ENCODE data around the gene ANO2. TPM values are rescaled to one million over a fixed set of nuclear protein-coding genes. Genes with fewer than 3 reads are reported as not detected.

The ANO2 gene
- total RNA-seq, 2 experiments from 2014 or later: not detected

- no peak overlapping the region for H3K4me3 Mint-ChIP-seq
- DNase-seq (no peak), ATAC-seq (no peak)
- ChIA-PET CTCF (no interaction called here), POLR2A (no interaction called here)
- no peaks in the 10 kb centered on the region for H3K4me1 Mint-ChIP-seq
- H3K27me3 Mint-ChIP-seq: peaks cover 7% of the 10 kb centered on the region
- no peaks in the 10 kb centered on the region for H3K36me3 Mint-ChIP-seq (ENCODE audit: low read depth)
- H3K27ac Mint-ChIP-seq: no peak overlapping the region
- intact Hi-C loops (cut with DNase I, micrococcal nuclease): no loop called here
- H3K9me3 Mint-ChIP-seq (ENCODE audit: low read depth): no peaks in the 10 kb centered on the region
These were observed 321.6 kb downstream of the ANO2 start for GRCh38 chr12:5623411-5623810.

GRCh38 chr12:5622280-5622679 lies 322.8 kb downstream of the ANO2 start:
- H3K27me3 Mint-ChIP-seq: peaks cover 6% of the 10 kb centered on the region
- intact Hi-C loops (cut with DNase I, micrococcal nuclease): no loop called here
- POLR2A ChIA-PET: no interaction called here
- no peaks in the 10 kb centered on the region for H3K36me3 Mint-ChIP-seq (ENCODE audit: low read depth)
- CTCF ChIA-PET: no interaction called here
- no peaks in the 10 kb centered on the region for H3K9me3 Mint-ChIP-seq (ENCODE audit: low read depth)
- ATAC-seq: no peak
- no peaks in the 10 kb centered on the region for H3K4me1 Mint-ChIP-seq
- no peak for DNase-seq
- no peak overlapping the region for H3K4me3 Mint-ChIP-seq
- no peak overlapping the region for H3K27ac Mint-ChIP-seq

- Mint-ChIP-seq H3K27me3 (peaks cover 6% of the 10 kb centered on the region), H3K4me3 (no peak overlapping the region), H3K36me3 (ENCODE audit: low read depth) (no peaks in the 10 kb centered on the region), H3K4me1 (no peaks in the 10 kb centered on the region), H3K27ac (no peak overlapping the region), H3K9me3 (ENCODE audit: low read depth) (no peaks in the 10 kb centered on the region)
- DNase-seq (no peak), ATAC-seq (no peak)
- ChIA-PET CTCF (interaction anchor here (0.6 kb wide), 1 partner anchor 1017 kb away, joined by 3 read pairs; no protein-coding TSS in a partner anchor), POLR2A (no interaction called here)
- intact Hi-C loops (cut with DNase I, micrococcal nuclease): no loop called here
These were observed 323.7 kb downstream of the ANO2 start for GRCh38 chr12:5621329-5621728.

- no peaks in the 10 kb centered on the region for H3K4me1 Mint-ChIP-seq
- peaks cover 6% of the 10 kb centered on the region for H3K27me3 Mint-ChIP-seq
- no peaks in the 10 kb centered on the region for H3K36me3 Mint-ChIP-seq (ENCODE audit: low read depth)
- H3K4me3 Mint-ChIP-seq: no peak overlapping the region
- intact Hi-C loops (cut with DNase I, micrococcal nuclease): no loop called here
- ATAC-seq (no peak), DNase-seq (no peak)
- ChIA-PET CTCF (interaction anchor here (0.6 kb wide), 1 partner anchor 1016 kb away, joined by 3 read pairs; no protein-coding TSS in a partner anchor), POLR2A (no interaction called here)
- H3K9me3 Mint-ChIP-seq (ENCODE audit: low read depth): no peaks in the 10 kb centered on the region
- no peak overlapping the region for H3K27ac Mint-ChIP-seq
These were observed 324.2 kb downstream of the ANO2 start for GRCh38 chr12:5620896-5621295.

- Mint-ChIP-seq H3K27me3 (peaks cover 3% of the 10 kb centered on the region), H3K36me3 (ENCODE audit: low read depth) (no peaks in the 10 kb centered on the region), H3K4me3 (no peak overlapping the region), H3K27ac (no peak overlapping the region), H3K9me3 (ENCODE audit: low read depth) (no peaks in the 10 kb centered on the region), H3K4me1 (no peaks in the 10 kb centered on the region)
- ChIA-PET CTCF (no interaction called here), POLR2A (no interaction called here)
- DNase-seq (no peak), ATAC-seq (no peak)
- intact Hi-C loops (cut with DNase I, micrococcal nuclease): no loop called here
These were observed 325.4 kb downstream of the ANO2 start for GRCh38 chr12:5619628-5620027.

- Mint-ChIP-seq H3K27me3 (peaks cover 3% of the 10 kb centered on the region), H3K4me3 (no peak overlapping the region), H3K4me1 (no peaks in the 10 kb centered on the region), H3K27ac (no peak overlapping the region), H3K36me3 (ENCODE audit: low read depth) (no peaks in the 10 kb centered on the region), H3K9me3 (ENCODE audit: low read depth) (no peaks in the 10 kb centered on the region)
- DNase-seq (no peak), ATAC-seq (no peak)
- intact Hi-C loops (cut with DNase I, micrococcal nuclease): no loop called here
- ChIA-PET CTCF (no interaction called here), POLR2A (no interaction called here)
These were observed 328.2 kb downstream of the ANO2 start for GRCh38 chr12:5616854-5617253.

- H3K4me1 Mint-ChIP-seq: no peaks in the 10 kb centered on the region
- no peaks in the 10 kb centered on the region for H3K9me3 Mint-ChIP-seq (ENCODE audit: low read depth)
- DNase-seq (no peak), ATAC-seq (no peak)
- intact Hi-C loops (cut with DNase I, micrococcal nuclease): no loop called here
- no peaks in the 10 kb centered on the region for H3K36me3 Mint-ChIP-seq (ENCODE audit: low read depth)
- no peak overlapping the region for H3K27ac Mint-ChIP-seq
- CTCF ChIA-PET: no interaction called here
- no peak overlapping the region for H3K4me3 Mint-ChIP-seq
- H3K27me3 Mint-ChIP-seq: peaks cover 2% of the 10 kb centered on the region
- POLR2A ChIA-PET: no interaction called here
These were observed 329.3 kb downstream of the ANO2 start for GRCh38 chr12:5615760-5616159.

GRCh38 chr12:5614256-5614655 lies 330.8 kb downstream of the ANO2 start:
- ATAC-seq: no peak
- intact Hi-C loops (cut with DNase I, micrococcal nuclease): no loop called here
- ChIA-PET CTCF (no interaction called here), POLR2A (no interaction called here)
- Mint-ChIP-seq H3K4me3 (no peak overlapping the region), H3K9me3 (ENCODE audit: low read depth) (no peaks in the 10 kb centered on the region), H3K27ac (no peak overlapping the region), H3K4me1 (no peaks in the 10 kb centered on the region), H3K36me3 (ENCODE audit: low read depth) (no peaks in the 10 kb centered on the region), H3K27me3 (no peaks in the 10 kb centered on the region)
- DNase-seq: no peak

- Mint-ChIP-seq H3K27ac (no peak overlapping the region), H3K4me3 (no peak overlapping the region), H3K4me1 (no peaks in the 10 kb centered on the region), H3K36me3 (ENCODE audit: low read depth) (no peaks in the 10 kb centered on the region), H3K9me3 (ENCODE audit: low read depth) (no peaks in the 10 kb centered on the region), H3K27me3 (no peaks in the 10 kb centered on the region)
- ChIA-PET POLR2A (no interaction called here), CTCF (no interaction called here)
- no peak for DNase-seq
- intact Hi-C loops (cut with DNase I, micrococcal nuclease): no loop called here
- ATAC-seq: no peak
These were observed 332.3 kb downstream of the ANO2 start for GRCh38 chr12:5612556-5613410.

- Mint-ChIP-seq H3K9me3 (ENCODE audit: low read depth) (no peaks in the 10 kb centered on the region), H3K27ac (no peak overlapping the region), H3K4me1 (no peaks in the 10 kb centered on the region), H3K27me3 (no peaks in the 10 kb centered on the region), H3K36me3 (ENCODE audit: low read depth) (no peaks in the 10 kb centered on the region), H3K4me3 (no peak overlapping the region)
- ATAC-seq (no peak), DNase-seq (no peak)
- ChIA-PET POLR2A (no interaction called here), CTCF (no interaction called here)
- intact Hi-C loops (cut with DNase I, micrococcal nuclease): no loop called here
These were observed 333.9 kb downstream of the ANO2 start for GRCh38 chr12:5611162-5611561.

- intact Hi-C loops (cut with DNase I, micrococcal nuclease): no loop called here
- no peak for DNase-seq
- H3K4me1 Mint-ChIP-seq: no peaks in the 10 kb centered on the region
- H3K36me3 Mint-ChIP-seq (ENCODE audit: low read depth): no peaks in the 10 kb centered on the region
- no peak overlapping the region for H3K4me3 Mint-ChIP-seq
- POLR2A ChIA-PET: no interaction called here
- CTCF ChIA-PET: no interaction called here
- no peak overlapping the region for H3K27ac Mint-ChIP-seq
- H3K27me3 Mint-ChIP-seq: peaks cover 4% of the 10 kb centered on the region
- ATAC-seq: no peak
- H3K9me3 Mint-ChIP-seq (ENCODE audit: low read depth): no peaks in the 10 kb centered on the region
These were observed 345.7 kb downstream of the ANO2 start for GRCh38 chr12:5599378-5599777.

- ChIA-PET CTCF (interaction anchor here (0.7 to 0.8 kb wide), 2 partner anchors 13 to 324 kb away, joined by 3 read pairs; no protein-coding TSS in a partner anchor), POLR2A (no interaction called here)
- intact Hi-C loops (cut with DNase I, micrococcal nuclease): no loop called here
These were observed 351.1 kb downstream of the ANO2 start for GRCh38 chr12:5593998-5594397.

More at GRCh38 chr12:5593998-5594397, 351.1 kb downstream of the ANO2 start:
- peaks cover 6% of the 10 kb centered on the region for H3K27me3 Mint-ChIP-seq
- H3K27ac Mint-ChIP-seq: no peak overlapping the region
- no peaks in the 10 kb centered on the region for H3K4me1 Mint-ChIP-seq
- no peak for ATAC-seq
- H3K4me3 Mint-ChIP-seq: no peak overlapping the region
- no peaks in the 10 kb centered on the region for H3K9me3 Mint-ChIP-seq (ENCODE audit: low read depth)
- no peak for DNase-seq
- H3K36me3 Mint-ChIP-seq (ENCODE audit: low read depth): no peaks in the 10 kb centered on the region

All from activated CD4-positive, alpha-beta T cell treated with anti-CD3 and anti-CD28 coated beads for 36 hours (primary cell).